A673 (cell line): ENCODE measurements around the gene NLGN1. TPM values are rescaled to one million over a fixed set of nuclear protein-coding genes. Genes with fewer than 3 reads are reported as not detected.

Experiments used
- BruUV-seq: library from RNA; stranded (reverse); fragments of 400-500 nt; replicated peaks from 2 replicates; lab custom pipeline; 2021; lab: Mats Ljungman, UMichigan
- CTCF ChIA-PET: fragments of 300-600 bp; sonication (Branson Sonifier 250); formaldehyde crosslinking; loops from one replicate; lab custom pipeline; 2022; ENCODE audit warnings: antibody characterized with exemption; lab: Charles Lee
- POLR2A ChIA-PET: fragments of 300-600 bp; sonication (Branson Sonifier 250); formaldehyde crosslinking; loops from one replicate; lab custom pipeline; 2022; ENCODE audit warnings: antibody characterized with exemption; ENCODE audit not compliant: low non-redundant PET; lab: Charles Lee
- DNase-seq: peaks from one replicate; pipeline ENCODE4 v3.0.0-alpha.2; 2015; ENCODE audit warnings: low spot score
- H3K27ac ChIP-seq: fragments of 200-600 bp; sonication (generic); 2 replicates; pipeline ENCODE4 v1.5.1; 2016; ENCODE audit warnings: mixed run types, low read depth, mild to moderate bottlenecking, mixed read lengths, antibody characterized with exemption, low read length; ENCODE audit not compliant: poor library complexity, severe bottlenecking
- H3K27me3 ChIP-seq: fragments of 200-600 bp; sonication (generic); replicated peaks from 2 replicates; pipeline ENCODE4 v1.6.1; 2017; ENCODE audit warnings: mixed run types, low read depth, mild to moderate bottlenecking, mixed read lengths, antibody characterized with exemption, low read length; ENCODE audit not compliant: insufficient read depth, poor library complexity
- H3K36me3 ChIP-seq: fragments of 200-600 bp; sonication (generic); 2 replicates; pipeline ENCODE4 v1.6.1; 2016; ENCODE audit warnings: mixed run types, mild to moderate bottlenecking, mixed read lengths, antibody characterized with exemption, low read length; ENCODE audit not compliant: insufficient read depth, poor library complexity, severe bottlenecking
- H3K4me1 ChIP-seq: fragments of 200-600 bp; sonication (generic); 2 replicates; pipeline ENCODE4 v1.6.1; 2017; ENCODE audit warnings: mixed run types, mild to moderate bottlenecking, mixed read lengths, antibody characterized with exemption, low read length; ENCODE audit not compliant: insufficient read depth, poor library complexity, severe bottlenecking
- H3K4me3 ChIP-seq: fragments of 200-600 bp; sonication (generic); 2 replicates; pipeline ENCODE4 v1.5.1; 2016; ENCODE audit warnings: low read depth, mixed run types, mild to moderate bottlenecking, mixed read lengths, low read length; ENCODE audit not compliant: poor library complexity, severe bottlenecking
- H3K9me3 ChIP-seq: fragments of 200-600 bp; sonication (generic); 2 replicates; pipeline ENCODE4 v1.6.1; 2016; ENCODE audit warnings: mixed run types, low read depth, mild to moderate bottlenecking, mixed read lengths, antibody characterized with exemption, low read length; ENCODE audit not compliant: poor library complexity, severe bottlenecking
- EZH2 ChIP-seq: fragments of 200-600 bp; sonication (generic); IDR thresholded peaks from 2 replicates; pipeline ENCODE4 v1.6.1; 2017; ENCODE audit warnings: borderline replicate concordance, low read depth, mild to moderate bottlenecking, mixed read lengths, antibody characterized with exemption, low read length; ENCODE audit not compliant: poor library complexity, severe bottlenecking
- intact Hi-C: fragments of 100-400 bp; cut with micrococcal nuclease; formaldehyde crosslinking; loops from one replicate; pipeline ENCODE4 v1.10.0; 2022; ENCODE audit not compliant: unreplicated experiment
- total RNA-seq: library from RNA; stranded (reverse); gene quantifications from 2 replicates; pipeline ENCODE4 v1.2.3, GENCODE V29; 2021
- TF ChIP-seq, protein P1 (sequence below): fragments of 300-800, 200-600 bp; sonication (generic); conservative IDR thresholded peaks from 2 replicates; pipeline ENCODE4 v1.5.1; 2017; ENCODE audit warnings: low read depth, mild to moderate bottlenecking, antibody characterized with exemption, low read length, moderate library complexity, mixed read lengths

Gene NLGN1
- total RNA-seq, 1 experiment from 2014 or later, result 0.39 TPM

DNA sequence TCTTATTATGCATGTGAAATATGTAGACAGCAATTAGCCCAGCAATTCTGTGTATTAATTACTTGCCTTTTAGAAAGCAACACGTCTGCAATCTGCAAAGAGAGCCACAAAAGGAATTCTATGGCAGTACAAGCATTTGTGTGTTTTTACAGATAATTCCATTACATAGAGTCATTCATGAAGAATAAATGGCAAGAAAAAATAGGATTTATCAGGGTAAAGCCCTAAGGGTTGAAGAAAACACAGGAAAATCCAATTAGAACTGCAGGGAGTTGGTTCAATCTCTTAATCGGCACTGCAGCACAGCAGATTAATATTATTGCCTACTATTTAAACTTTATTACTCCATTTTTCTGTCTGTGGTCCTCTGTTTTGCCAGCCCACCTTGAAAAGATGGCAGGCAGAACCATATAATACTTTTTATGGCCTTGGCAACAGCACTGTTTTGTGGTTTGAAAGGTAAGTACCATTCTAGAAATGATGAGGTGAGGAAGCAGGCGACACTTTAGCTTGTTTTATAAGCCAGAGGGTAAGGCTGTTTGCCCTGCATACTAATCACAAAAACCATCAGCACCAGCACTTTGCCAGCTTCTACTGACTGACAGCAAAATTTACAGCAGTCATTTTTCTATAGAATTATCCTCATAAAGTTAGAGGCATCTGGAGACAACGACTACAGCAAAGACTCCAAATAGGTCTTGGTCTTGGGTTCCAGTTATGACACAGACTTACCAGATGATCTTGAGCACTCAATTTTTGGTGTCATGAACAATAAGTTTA, 823.4 kb downstream of the NLGN1 start:
- intact Hi-C loops, result no loop called here
- Histone ChIP-seq H3K4me3 (no peak overlapping the region), H3K27ac (no peak overlapping the region), H3K36me3 (no peaks in the 10 kb centered on the region), H3K27me3 (no peaks in the 10 kb centered on the region), H3K4me1 (peaks cover 26% of the 10 kb centered on the region), H3K9me3 (no peaks in the 10 kb centered on the region)
- ChIA-PET CTCF (no interaction called here), POLR2A (no interaction called here)
- BruUV-seq, result no TSS peak
- peak; percentile 9 for DNase-seq
- TF ChIP-seq, protein P1, sequence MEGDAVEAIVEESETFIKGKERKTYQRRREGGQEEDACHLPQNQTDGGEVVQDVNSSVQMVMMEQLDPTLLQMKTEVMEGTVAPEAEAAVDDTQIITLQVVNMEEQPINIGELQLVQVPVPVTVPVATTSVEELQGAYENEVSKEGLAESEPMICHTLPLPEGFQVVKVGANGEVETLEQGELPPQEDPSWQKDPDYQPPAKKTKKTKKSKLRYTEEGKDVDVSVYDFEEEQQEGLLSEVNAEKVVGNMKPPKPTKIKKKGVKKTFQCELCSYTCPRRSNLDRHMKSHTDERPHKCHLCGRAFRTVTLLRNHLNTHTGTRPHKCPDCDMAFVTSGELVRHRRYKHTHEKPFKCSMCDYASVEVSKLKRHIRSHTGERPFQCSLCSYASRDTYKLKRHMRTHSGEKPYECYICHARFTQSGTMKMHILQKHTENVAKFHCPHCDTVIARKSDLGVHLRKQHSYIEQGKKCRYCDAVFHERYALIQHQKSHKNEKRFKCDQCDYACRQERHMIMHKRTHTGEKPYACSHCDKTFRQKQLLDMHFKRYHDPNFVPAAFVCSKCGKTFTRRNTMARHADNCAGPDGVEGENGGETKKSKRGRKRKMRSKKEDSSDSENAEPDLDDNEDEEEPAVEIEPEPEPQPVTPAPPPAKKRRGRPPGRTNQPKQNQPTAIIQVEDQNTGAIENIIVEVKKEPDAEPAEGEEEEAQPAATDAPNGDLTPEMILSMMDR, result no peak
- no peak for TF ChIP-seq EZH2

DNA sequence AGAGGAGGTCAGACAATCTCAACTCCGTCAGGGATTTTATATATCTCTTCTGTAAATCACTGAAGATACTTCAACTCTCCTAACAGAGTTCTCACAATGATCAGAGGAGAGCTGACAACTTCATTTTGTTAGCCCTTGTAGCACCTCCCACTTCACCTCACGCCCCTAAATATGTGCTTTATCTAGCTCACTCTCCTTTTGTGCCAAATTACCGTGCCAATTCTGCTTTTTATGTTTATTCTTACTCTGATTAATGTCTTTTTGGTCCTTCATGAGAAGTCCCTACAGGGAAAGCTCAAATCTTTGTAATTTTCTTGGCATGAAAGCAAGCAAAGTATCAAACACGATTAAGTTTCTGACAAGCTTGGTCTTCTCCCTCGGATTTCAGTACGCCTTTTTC, 825.5 kb downstream of the NLGN1 start:
- DNase-seq, result no peak
- TF ChIP-seq EZH2, result no peak
- TF ChIP-seq, protein P1, result no peak
- Histone ChIP-seq H3K9me3 (no peaks in the 10 kb centered on the region), H3K36me3 (no peaks in the 10 kb centered on the region), H3K4me1 (peaks cover 11% of the 10 kb centered on the region), H3K4me3 (no peak overlapping the region), H3K27ac (no peak overlapping the region), H3K27me3 (no peaks in the 10 kb centered on the region)
- intact Hi-C loops, result no loop called here
- ChIA-PET POLR2A (no interaction called here), CTCF (no interaction called here)
- no TSS peak for BruUV-seq

DNA sequence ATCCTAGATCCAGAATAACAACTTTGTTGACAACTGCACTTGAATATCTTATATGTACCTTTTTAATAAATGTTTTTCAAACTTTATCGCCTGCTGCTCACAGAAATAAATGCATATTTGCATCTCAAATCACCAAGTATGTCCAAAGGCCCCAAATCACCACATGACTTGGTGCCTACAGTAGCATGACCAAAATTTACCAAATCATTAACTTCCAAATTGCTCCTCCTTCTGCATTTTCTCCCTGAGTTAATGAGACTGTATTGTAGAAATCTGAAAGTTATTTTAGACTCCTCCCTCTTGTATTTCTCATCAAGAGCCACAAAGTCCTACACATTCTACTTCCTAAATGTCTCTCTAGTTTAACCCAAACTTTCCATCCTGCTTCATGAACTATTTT, 826.1 kb downstream of the NLGN1 start:
- TF ChIP-seq, protein P1, result no peak
- no peak for TF ChIP-seq EZH2
- no peaks in the 10 kb centered on the region for H3K27me3 ChIP-seq
- H3K36me3 ChIP-seq, result no peaks in the 10 kb centered on the region
- H3K9me3 ChIP-seq, result no peaks in the 10 kb centered on the region
- intact Hi-C loops, result no loop called here
- H3K27ac ChIP-seq, result no peak overlapping the region
- no peak for DNase-seq
- H3K4me3 ChIP-seq, result no peak overlapping the region
- CTCF ChIA-PET, result no interaction called here
- POLR2A ChIA-PET, result no interaction called here
- BruUV-seq, result no TSS peak
- H3K4me1 ChIP-seq, result peaks cover 8% of the 10 kb centered on the region
